Osteoblast (primary cell): ENCODE data around the gene NAMPT. TPM values are rescaled to one million over a fixed set of nuclear protein-coding genes. Genes with fewer than 3 reads are reported as not detected.

Experiments
- DNase-seq: peaks from one replicate; pipeline ENCODE4 v3.0.0; 2011; ENCODE audit warnings: low spot score, mixed read lengths; ENCODE audit not compliant: insufficient read length; ENCODE audit errors: missing footprints
- H2AFZ ChIP-seq: 2 replicates; pipeline ENCODE4 v1.6.0; 2011; ENCODE audit warnings: mild to moderate bottlenecking, low read length
- H3K27ac ChIP-seq: 2 replicates; pipeline ENCODE4 v1.5.1; 2011; ENCODE audit warnings: mild to moderate bottlenecking, low read depth, low read length, moderate library complexity
- H3K27me3 ChIP-seq: 2 replicates; pipeline ENCODE4 v1.6.0; 2012; ENCODE audit warnings: mild to moderate bottlenecking, control low read depth, inconsistent platforms, low read length, moderate library complexity; ENCODE audit not compliant: insufficient read depth
- H3K36me3 ChIP-seq: 2 replicates; pipeline ENCODE4 v1.5.1; 2011; ENCODE audit warnings: mild to moderate bottlenecking, low read length, control low read depth, moderate library complexity; ENCODE audit not compliant: insufficient read depth
- H3K4me1 ChIP-seq: 2 replicates; pipeline ENCODE4 v1.5.1; 2011; ENCODE audit warnings: mild to moderate bottlenecking, low read length, control low read depth, moderate library complexity; ENCODE audit not compliant: insufficient read depth
- H3K4me2 ChIP-seq: 2 replicates; pipeline ENCODE4 v1.6.0; 2011; ENCODE audit warnings: mild to moderate bottlenecking, low read length; ENCODE audit not compliant: insufficient read depth
- H3K4me3 ChIP-seq: fragments of 200-600 bp; sonication (generic); 3 replicates; pipeline ENCODE4 v1.5.1; 2012; ENCODE audit warnings: mild to moderate bottlenecking, low read length, inconsistent platforms; ENCODE audit not compliant: insufficient read depth
- H3K79me2 ChIP-seq: 2 replicates; pipeline ENCODE4 v1.6.0; 2012; ENCODE audit warnings: mild to moderate bottlenecking, low read length, control low read depth, inconsistent platforms; ENCODE audit not compliant: insufficient read depth
- H3K9me3 ChIP-seq: 2 replicates; pipeline ENCODE4 v1.5.1; 2011; ENCODE audit warnings: low read depth, low read length, control low read depth
- H4K20me1 ChIP-seq: 2 replicates; pipeline ENCODE4 v1.6.0; 2012; ENCODE audit warnings: mild to moderate bottlenecking, low read length, control low read depth; ENCODE audit not compliant: insufficient read depth
- CTCF ChIP-seq: IDR thresholded peaks from 2 replicates; pipeline ENCODE4 v1.5.1; 2011; ENCODE audit warnings: mild to moderate bottlenecking, low read depth, low read length, moderate library complexity; ENCODE audit errors: extremely low read depth
- total RNA-seq: library from RNA; depleted of rRNA; stranded (reverse); fragments of >200 nt; gene quantifications from 2 replicates; pipeline ENCODE4 v1.2.3, GENCODE V29; 2012

Gene NAMPT
- total RNA-seq, 1 donor, result 55.0 TPM

GRCh38 chr7:106283831-106284713, 711 bp downstream of the NAMPT start:
- Histone ChIP-seq H3K4me3 (peak overlapping the region; percentile 81), H3K27me3 (no peaks in the 10 kb centered on the region), H3K4me1 (peaks cover 9% of the 10 kb centered on the region), H3K4me2 (peak overlapping the region; percentile 98), H4K20me1 (peaks cover 22% of the 10 kb centered on the region), H3K36me3 (no peaks in the 10 kb centered on the region), H3K27ac (peak overlapping the region; percentile 76), H3K9me3 (no peaks in the 10 kb centered on the region), H3K79me2 (peaks cover 45% of the 10 kb centered on the region), H2AFZ (peak overlapping the region; percentile 74)
- TF ChIP-seq CTCF, result no peak
- peak; percentile 71 for DNase-seq

- peaks cover 48% of the 10 kb centered on the region for H3K79me2 ChIP-seq
- H3K4me1 ChIP-seq, result peaks cover 9% of the 10 kb centered on the region
- H3K27me3 ChIP-seq, result no peaks in the 10 kb centered on the region
- peak overlapping the region; percentile 76 for H3K27ac ChIP-seq
- DNase-seq, result no peak
- peak overlapping the region; percentile 98 for H3K4me2 ChIP-seq
- H3K36me3 ChIP-seq, result no peaks in the 10 kb centered on the region
- H2AFZ ChIP-seq, result no peak overlapping the region
- H4K20me1 ChIP-seq, result peaks cover 22% of the 10 kb centered on the region
- TF ChIP-seq CTCF, result no peak
- H3K9me3 ChIP-seq, result no peaks in the 10 kb centered on the region
- H3K4me3 ChIP-seq, result peak overlapping the region; percentile 81
Observed at GRCh38 chr7:106283501-106283830, 1.3 kb downstream of the NAMPT start.

DNA sequence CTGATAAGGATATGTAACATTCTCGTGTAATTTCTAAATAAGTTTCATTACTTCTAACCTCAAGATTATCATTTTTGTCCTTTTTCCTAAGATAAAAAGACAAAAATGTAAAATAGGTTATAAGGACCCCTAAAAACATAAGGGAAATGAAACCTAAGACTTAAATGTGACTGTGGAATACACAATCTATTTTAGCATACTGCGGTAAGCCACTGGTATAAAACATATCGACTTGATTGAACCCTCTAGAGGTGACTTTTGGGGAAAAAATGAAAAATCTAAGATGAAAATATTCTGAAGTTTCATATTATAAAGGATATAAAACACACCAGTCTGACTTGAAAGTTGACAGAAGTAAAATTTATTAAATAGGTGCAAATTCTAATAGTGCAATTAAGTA, 1.9 kb downstream of the NAMPT start:
- Histone ChIP-seq H3K9me3 (no peaks in the 10 kb centered on the region), H3K27ac (no peak overlapping the region), H3K4me2 (peak overlapping the region; percentile 98), H3K27me3 (no peaks in the 10 kb centered on the region), H3K36me3 (no peaks in the 10 kb centered on the region), H3K4me1 (peaks cover 9% of the 10 kb centered on the region), H4K20me1 (peaks cover 27% of the 10 kb centered on the region), H2AFZ (no peak overlapping the region), H3K79me2 (peaks cover 53% of the 10 kb centered on the region), H3K4me3 (no peak overlapping the region)
- TF ChIP-seq CTCF, result no peak
- DNase-seq, result no peak

GRCh38 chr7:106282390-106282789, 2.4 kb downstream of the NAMPT start:
- TF ChIP-seq CTCF, result no peak
- H3K4me1 ChIP-seq, result peaks cover 9% of the 10 kb centered on the region
- DNase-seq, result no peak
- H3K9me3 ChIP-seq, result no peaks in the 10 kb centered on the region
- H4K20me1 ChIP-seq, result peaks cover 27% of the 10 kb centered on the region
- H2AFZ ChIP-seq, result no peak overlapping the region
- H3K36me3 ChIP-seq, result no peaks in the 10 kb centered on the region
- H3K4me3 ChIP-seq, result no peak overlapping the region
- H3K27ac ChIP-seq, result no peak overlapping the region
- no peaks in the 10 kb centered on the region for H3K27me3 ChIP-seq
- H3K4me2 ChIP-seq, result no peak overlapping the region
- H3K79me2 ChIP-seq, result peaks cover 57% of the 10 kb centered on the region
